Osteocyte (in vitro differentiated cells): ENCODE results near the gene DNM1. TPM values are rescaled to one million over a fixed set of nuclear protein-coding genes. Genes with fewer than 3 reads are reported as not detected.

ENCODE experiments used
- DNase-seq: peaks from one replicate; pipeline ENCODE4 v3.0.0; 2021; ENCODE audit warnings: mixed read lengths; ENCODE audit not compliant: unreplicated experiment; ENCODE audit errors: extremely low spot score
- H3K27ac Mint-ChIP-seq: one replicate; pipeline ENCODE4 v1.8.0; 2021; ENCODE audit warnings: mild to moderate bottlenecking, mixed read lengths; ENCODE audit not compliant: unreplicated experiment
- H3K27me3 Mint-ChIP-seq: one replicate; pipeline ENCODE4 v1.8.0; 2021; ENCODE audit warnings: mixed read lengths; ENCODE audit not compliant: unreplicated experiment
- H3K36me3 Mint-ChIP-seq: one replicate; pipeline ENCODE4 v1.8.0; 2021; ENCODE audit warnings: mixed read lengths; ENCODE audit not compliant: unreplicated experiment
- H3K4me1 Mint-ChIP-seq: one replicate; pipeline ENCODE4 v1.8.0; 2021; ENCODE audit warnings: mixed read lengths; ENCODE audit not compliant: unreplicated experiment
- H3K4me3 Mint-ChIP-seq: one replicate; pipeline ENCODE4 v1.8.0; 2021; ENCODE audit warnings: mild to moderate bottlenecking, moderate library complexity, mixed read lengths; ENCODE audit not compliant: unreplicated experiment
- H3K9me3 Mint-ChIP-seq: one replicate; pipeline ENCODE4 v1.8.0; 2021; ENCODE audit warnings: mixed read lengths; ENCODE audit not compliant: unreplicated experiment
- CTCF ChIP-seq: fragments of 200-600 bp; sonication (generic); IDR thresholded peaks from 2 replicates; pipeline ENCODE4 v1.5.0; 2021; ENCODE audit warnings: antibody characterized with exemption, mild to moderate bottlenecking, moderate library complexity
- total RNA-seq: library from RNA; stranded (reverse); gene quantifications from 2 replicates; pipeline ENCODE4 v1.2.1, GENCODE V29; 2021

DNM1 gene
- total RNA-seq, 1 donor from 2014 or later, result 45.4 TPM

- peaks cover 2% of the 10 kb centered on the region for H3K4me1 Mint-ChIP-seq
- no peak overlapping the region for H3K27ac Mint-ChIP-seq
- no peaks in the 10 kb centered on the region for H3K9me3 Mint-ChIP-seq
- H3K4me3 Mint-ChIP-seq, result no peak overlapping the region
- H3K27me3 Mint-ChIP-seq, result no peaks in the 10 kb centered on the region
- H3K36me3 Mint-ChIP-seq, result peaks cover 50% of the 10 kb centered on the region
- DNase-seq, result no peak
- no peak for TF ChIP-seq CTCF
These were observed 63.9 kb downstream of the DNM1 start for GRCh38 chr9:128266868-128267590.

- H3K36me3 Mint-ChIP-seq, result peaks cover 39% of the 10 kb centered on the region
- H3K4me1 Mint-ChIP-seq, result peaks cover 20% of the 10 kb centered on the region
- no peaks in the 10 kb centered on the region for H3K9me3 Mint-ChIP-seq
- DNase-seq, result no peak
- TF ChIP-seq CTCF, result no peak
- H3K27ac Mint-ChIP-seq, result no peak overlapping the region
- no peaks in the 10 kb centered on the region for H3K27me3 Mint-ChIP-seq
- H3K4me3 Mint-ChIP-seq, result no peak overlapping the region
These were observed 67.9 kb downstream of the DNM1 start for GRCh38 chr9:128271112-128271511.

- TF ChIP-seq CTCF, result no peak
- Mint-ChIP-seq H3K27ac (peak overlapping the region; percentile 54), H3K4me1 (peaks cover 24% of the 10 kb centered on the region), H3K9me3 (no peaks in the 10 kb centered on the region), H3K4me3 (no peak overlapping the region), H3K36me3 (peaks cover 35% of the 10 kb centered on the region), H3K27me3 (no peaks in the 10 kb centered on the region)
- DNase-seq, result no peak
These were observed 68.3 kb downstream of the DNM1 start for GRCh38 chr9:128271512-128271911.

GRCh38 chr9:128274245-128274644 lies 71.1 kb downstream of the DNM1 start:
- H3K9me3 Mint-ChIP-seq, result no peaks in the 10 kb centered on the region
- DNase-seq, result no peak
- TF ChIP-seq CTCF, result no peak
- peak overlapping the region; percentile 97 for H3K4me3 Mint-ChIP-seq
- peaks cover 21% of the 10 kb centered on the region for H3K36me3 Mint-ChIP-seq
- H3K4me1 Mint-ChIP-seq, result peaks cover 36% of the 10 kb centered on the region
- H3K27ac Mint-ChIP-seq, result peak overlapping the region; percentile 95
- H3K27me3 Mint-ChIP-seq, result no peaks in the 10 kb centered on the region

GRCh38 chr9:128275198-128276007 lies 72.2 kb downstream of the DNM1 start, which contains the start of gene GOLGA2:
Gene GOLGA2 (minus strand): TSS chr9:128276007. CDS start chr9:128275976, 31 bp downstream.
- Mint-ChIP-seq H3K4me3 (peak within 1 kb of the TSS; percentile 97), H3K27me3 (no peaks in the 10 kb centered on the region), H3K4me1 (peaks cover 35% of the 10 kb centered on the region), H3K9me3 (no peaks in the 10 kb centered on the region), H3K27ac (peak within 1 kb of the TSS; percentile 95), H3K36me3 (peaks cover 25% of the 10 kb centered on the region)
- no peak for DNase-seq
- TF ChIP-seq CTCF, result no peak
